Stimulated activated CD4-positive, alpha-beta T cell treated with anti-CD3 and anti-CD28 coated beads, Interleukin-4, amount 100 ng/mL, for 4 hours (primary cell): Measurements from ENCODE around the gene MRTFB.

ENCODE experiments used
- DNase-seq, 2 experiments: peaks; one replicate each; pipeline ENCODE4 v3.0.0-alpha.2; 2020

MRTFB gene

GRCh38 chr16:14315683-14316320 is 244.7 kb downstream of the MRTFB start:
- DNase-seq = no peak
